HL-60 (cell line): ENCODE measurements around the gene TMEM135.
"Not testable (repeated sequence)": the region's sequence is repeated elsewhere in the genome, so short reads cannot be mapped to it uniquely, and the experiment has no call there.

ENCODE experiments used
- REST ChIP-seq: IDR thresholded peaks from 2 replicates; pipeline ENCODE4 v1.6.1; 2012; ENCODE audit warnings: low read depth; ENCODE audit not compliant: insufficient replicate concordance
- TF ChIP-seq, protein P1 (sequence below): IDR thresholded peaks from one replicate; pipeline ENCODE4 v1.5.1; 2011; ENCODE audit warnings: low read length, control low read depth, inconsistent platforms; ENCODE audit not compliant: insufficient read depth

- TF ChIP-seq, protein P1, sequence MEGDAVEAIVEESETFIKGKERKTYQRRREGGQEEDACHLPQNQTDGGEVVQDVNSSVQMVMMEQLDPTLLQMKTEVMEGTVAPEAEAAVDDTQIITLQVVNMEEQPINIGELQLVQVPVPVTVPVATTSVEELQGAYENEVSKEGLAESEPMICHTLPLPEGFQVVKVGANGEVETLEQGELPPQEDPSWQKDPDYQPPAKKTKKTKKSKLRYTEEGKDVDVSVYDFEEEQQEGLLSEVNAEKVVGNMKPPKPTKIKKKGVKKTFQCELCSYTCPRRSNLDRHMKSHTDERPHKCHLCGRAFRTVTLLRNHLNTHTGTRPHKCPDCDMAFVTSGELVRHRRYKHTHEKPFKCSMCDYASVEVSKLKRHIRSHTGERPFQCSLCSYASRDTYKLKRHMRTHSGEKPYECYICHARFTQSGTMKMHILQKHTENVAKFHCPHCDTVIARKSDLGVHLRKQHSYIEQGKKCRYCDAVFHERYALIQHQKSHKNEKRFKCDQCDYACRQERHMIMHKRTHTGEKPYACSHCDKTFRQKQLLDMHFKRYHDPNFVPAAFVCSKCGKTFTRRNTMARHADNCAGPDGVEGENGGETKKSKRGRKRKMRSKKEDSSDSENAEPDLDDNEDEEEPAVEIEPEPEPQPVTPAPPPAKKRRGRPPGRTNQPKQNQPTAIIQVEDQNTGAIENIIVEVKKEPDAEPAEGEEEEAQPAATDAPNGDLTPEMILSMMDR: not testable (repeated sequence)
- not testable (repeated sequence) for TF ChIP-seq REST
Observed at GRCh38 chr11:87188921-87189320, 151.2 kb downstream of the TMEM135 start.
